Measurements from ENCODE around the gene EVA1A. TPM values are rescaled to one million over a fixed set of nuclear protein-coding genes. Genes with fewer than 3 reads are reported as not detected.

EVA1A gene
- total and polyA plus RNA-seq, 9 donors = 4.7 to 12.7 (median 7.5) TPM

GRCh38 chr2:75592030-75592429 is 31.3 kb upstream of the EVA1A start:
- no peaks in the 10 kb centered on the region for H3K9me3 ChIP-seq (replicated peaks; ENCODE audit: control insufficient read depth, low read depth, low read length)
- no peak overlapping the region for H3K27ac ChIP-seq (ENCODE audit: low read length)
- no peaks in the 10 kb centered on the region for H3K4me1 ChIP-seq (ENCODE audit: control insufficient read depth, insufficient read depth, low read length)
- no peak overlapping the region for H3K4me3 ChIP-seq (ENCODE audit: low read length)
- WGBS (ENCODE audit: insufficient coverage) = no CpG with 5 or more reads among the region's 4 CpGs
- H3K27me3 ChIP-seq (ENCODE audit: control insufficient read depth, insufficient read depth, low read length) = no peaks in the 10 kb centered on the region
- no peak for DNase-seq
- H3K36me3 ChIP-seq (ENCODE audit: control insufficient read depth, insufficient read depth, low read length) = no peaks in the 10 kb centered on the region

GRCh38 chr2:75589391-75590105 is 28.8 kb upstream of the EVA1A start:
- Histone ChIP-seq H3K4me1 (ENCODE audit: control insufficient read depth, insufficient read depth, low read length) (no peaks in the 10 kb centered on the region), H3K36me3 (ENCODE audit: control insufficient read depth, insufficient read depth, low read length) (no peaks in the 10 kb centered on the region), H3K27me3 (ENCODE audit: control insufficient read depth, insufficient read depth, low read length) (no peaks in the 10 kb centered on the region), H3K27ac (ENCODE audit: low read length) (no peak overlapping the region), H3K9me3 (replicated peaks; ENCODE audit: control insufficient read depth, low read depth, low read length) (no peaks in the 10 kb centered on the region), H3K4me3 (ENCODE audit: low read length) (no peak overlapping the region)
- DNase-seq = peak; percentile 19
- WGBS (ENCODE audit: insufficient coverage) = no CpG with 5 or more reads among the region's 4 CpGs

GRCh38 chr2:75587954-75588587 is 27.3 kb upstream of the EVA1A start:
- DNase-seq = peak; percentile 24
- WGBS (ENCODE audit: insufficient coverage) = 78% methylated on average over 2 of the region's 5 CpGs

GRCh38 chr2:75586971-75587370 is 26.2 kb upstream of the EVA1A start:
- Histone ChIP-seq H3K27me3 (ENCODE audit: control insufficient read depth, insufficient read depth, low read length) (no peaks in the 10 kb centered on the region), H3K4me3 (ENCODE audit: low read length) (no peak overlapping the region), H3K27ac (ENCODE audit: low read length) (no peak overlapping the region), H3K4me1 (ENCODE audit: control insufficient read depth, insufficient read depth, low read length) (no peaks in the 10 kb centered on the region), H3K36me3 (ENCODE audit: control insufficient read depth, insufficient read depth, low read length) (no peaks in the 10 kb centered on the region), H3K9me3 (replicated peaks; ENCODE audit: control insufficient read depth, low read depth, low read length) (no peaks in the 10 kb centered on the region)
- WGBS (ENCODE audit: insufficient coverage) = no CpG with 5 or more reads among the region's 2 CpGs
- no peak for DNase-seq

More at GRCh38 chr2:75587954-75588587, 27.3 kb upstream of the EVA1A start:
- H3K9me3 ChIP-seq (replicated peaks; ENCODE audit: control insufficient read depth, low read depth, low read length) = no peaks in the 10 kb centered on the region
- H3K36me3 ChIP-seq (ENCODE audit: control insufficient read depth, insufficient read depth, low read length) = no peaks in the 10 kb centered on the region
- no peak overlapping the region for H3K27ac ChIP-seq (ENCODE audit: low read length)
- no peak overlapping the region for H3K4me3 ChIP-seq (ENCODE audit: low read length)
- H3K4me1 ChIP-seq (ENCODE audit: control insufficient read depth, insufficient read depth, low read length) = no peaks in the 10 kb centered on the region
- H3K27me3 ChIP-seq (ENCODE audit: control insufficient read depth, insufficient read depth, low read length) = no peaks in the 10 kb centered on the region

GRCh38 chr2:75582840-75583239 is 22.1 kb upstream of the EVA1A start:
- WGBS (ENCODE audit: insufficient coverage) = no CpG with 5 or more reads among the region's 1 CpG
- no peaks in the 10 kb centered on the region for H3K9me3 ChIP-seq (replicated peaks; ENCODE audit: control insufficient read depth, low read depth, low read length)
- DNase-seq = no peak
- H3K36me3 ChIP-seq (ENCODE audit: control insufficient read depth, insufficient read depth, low read length) = no peaks in the 10 kb centered on the region
- H3K4me3 ChIP-seq (ENCODE audit: low read length) = no peak overlapping the region
- H3K4me1 ChIP-seq (ENCODE audit: control insufficient read depth, insufficient read depth, low read length) = no peaks in the 10 kb centered on the region
- H3K27me3 ChIP-seq (ENCODE audit: control insufficient read depth, insufficient read depth, low read length) = no peaks in the 10 kb centered on the region
- no peak overlapping the region for H3K27ac ChIP-seq (ENCODE audit: low read length)

GRCh38 chr2:75580606-75581005 is 19.9 kb upstream of the EVA1A start:
- no peaks in the 10 kb centered on the region for H3K36me3 ChIP-seq (ENCODE audit: control insufficient read depth, insufficient read depth, low read length)
- H3K4me1 ChIP-seq (ENCODE audit: control insufficient read depth, insufficient read depth, low read length) = no peaks in the 10 kb centered on the region
- DNase-seq = no peak
- H3K27me3 ChIP-seq (ENCODE audit: control insufficient read depth, insufficient read depth, low read length) = no peaks in the 10 kb centered on the region
- no peak overlapping the region for H3K27ac ChIP-seq (ENCODE audit: low read length)
- H3K4me3 ChIP-seq (ENCODE audit: low read length) = no peak overlapping the region
- H3K9me3 ChIP-seq (replicated peaks; ENCODE audit: control insufficient read depth, low read depth, low read length) = no peaks in the 10 kb centered on the region
- WGBS (ENCODE audit: insufficient coverage) = no CpG with 5 or more reads among the region's 1 CpG

- Histone ChIP-seq H3K4me1 (ENCODE audit: control insufficient read depth, insufficient read depth, low read length) (no peaks in the 10 kb centered on the region), H3K36me3 (ENCODE audit: control insufficient read depth, insufficient read depth, low read length) (no peaks in the 10 kb centered on the region), H3K4me3 (ENCODE audit: low read length) (no peak overlapping the region), H3K27ac (ENCODE audit: low read length) (no peak overlapping the region), H3K9me3 (replicated peaks; ENCODE audit: control insufficient read depth, low read depth, low read length) (no peaks in the 10 kb centered on the region), H3K27me3 (ENCODE audit: control insufficient read depth, insufficient read depth, low read length) (no peaks in the 10 kb centered on the region)
- DNase-seq = no peak
- WGBS (ENCODE audit: insufficient coverage) = no CpG with 5 or more reads among the region's 1 CpG
Measured at GRCh38 chr2:75580156-75580555, 19.4 kb upstream of the EVA1A start.

GRCh38 chr2:75579186-75579585 is 18.4 kb upstream of the EVA1A start:
- H3K4me3 ChIP-seq (ENCODE audit: low read length) = no peak overlapping the region
- no peaks in the 10 kb centered on the region for H3K9me3 ChIP-seq (replicated peaks; ENCODE audit: control insufficient read depth, low read depth, low read length)
- H3K27me3 ChIP-seq (ENCODE audit: control insufficient read depth, insufficient read depth, low read length) = no peaks in the 10 kb centered on the region
- H3K27ac ChIP-seq (ENCODE audit: low read length) = no peak overlapping the region
- no peak for DNase-seq
- no peaks in the 10 kb centered on the region for H3K36me3 ChIP-seq (ENCODE audit: control insufficient read depth, insufficient read depth, low read length)
- H3K4me1 ChIP-seq (ENCODE audit: control insufficient read depth, insufficient read depth, low read length) = no peaks in the 10 kb centered on the region

- Histone ChIP-seq H3K27ac (ENCODE audit: low read length) (no peak overlapping the region), H3K9me3 (replicated peaks; ENCODE audit: control insufficient read depth, low read depth, low read length) (no peaks in the 10 kb centered on the region), H3K4me1 (ENCODE audit: control insufficient read depth, insufficient read depth, low read length) (no peaks in the 10 kb centered on the region), H3K36me3 (ENCODE audit: control insufficient read depth, insufficient read depth, low read length) (no peaks in the 10 kb centered on the region), H3K27me3 (ENCODE audit: control insufficient read depth, insufficient read depth, low read length) (no peaks in the 10 kb centered on the region), H3K4me3 (ENCODE audit: low read length) (no peak overlapping the region)
- DNase-seq = no peak
- WGBS (ENCODE audit: insufficient coverage) = no CpG with 5 or more reads among the region's 1 CpG
Measured at GRCh38 chr2:75577280-75577679, 16.5 kb upstream of the EVA1A start.

- no peak for DNase-seq
Measured at GRCh38 chr2:75574106-75574505, 13.4 kb upstream of the EVA1A start.

More at GRCh38 chr2:75574106-75574505, 13.4 kb upstream of the EVA1A start:
- Histone ChIP-seq H3K4me1 (ENCODE audit: control insufficient read depth, insufficient read depth, low read length) (peaks cover 16% of the 10 kb centered on the region), H3K36me3 (ENCODE audit: control insufficient read depth, insufficient read depth, low read length) (no peaks in the 10 kb centered on the region), H3K27ac (ENCODE audit: low read length) (no peak overlapping the region), H3K4me3 (ENCODE audit: low read length) (no peak overlapping the region), H3K27me3 (ENCODE audit: control insufficient read depth, insufficient read depth, low read length) (no peaks in the 10 kb centered on the region), H3K9me3 (replicated peaks; ENCODE audit: control insufficient read depth, low read depth, low read length) (no peaks in the 10 kb centered on the region)
- whole genome bisulfite sequencing (ENCODE audit: insufficient coverage) = 100% methylated on average over 1 of the region's 1 CpG

Measured in muscle of leg (tissue), 11 donors.